Measurements from ENCODE around the gene ABHD3. TPM values are rescaled to one million over a fixed set of nuclear protein-coding genes. Genes with fewer than 3 reads are reported as not detected.

Gene ABHD3
- total and polyA plus RNA-seq, 2 donors (not counting 3 experiments of a cell fraction or from before 2014, with no cell fraction given): 6.3 to 14.9 TPM

DNA sequence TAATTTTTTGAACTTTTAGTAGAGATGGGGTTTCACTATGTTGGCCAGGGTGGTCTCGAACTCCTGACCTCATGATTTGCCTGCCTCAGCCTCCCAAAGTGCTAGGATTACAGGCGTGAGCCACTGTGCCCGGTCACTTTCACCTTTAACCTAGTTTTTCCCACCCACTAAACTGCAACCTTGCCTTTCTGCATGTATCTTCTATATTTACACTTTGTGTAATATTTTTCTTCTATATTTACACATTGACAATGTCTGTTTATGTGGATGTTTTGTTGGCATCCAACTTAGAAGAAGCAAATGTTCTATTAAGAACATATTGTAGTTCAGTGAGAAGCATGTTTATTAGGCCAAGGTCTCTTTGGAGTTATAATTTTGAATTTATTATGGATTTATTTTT, 65.8 kb downstream of the ABHD3 start:
- Histone ChIP-seq H2AFZ (ENCODE audit: low read depth, low read length) (no peak overlapping the region), H3K9me3 (replicated peaks; ENCODE audit: control insufficient read depth, insufficient read depth, low read length) (no peaks in the 10 kb centered on the region), H4K20me1 (replicated peaks; ENCODE audit: control insufficient read depth, extremely low read depth, insufficient read depth, low read length) (no peaks in the 10 kb centered on the region), H3K4me1 (ENCODE audit: control insufficient read depth, extremely low read depth, insufficient read depth, low read length) (no peaks in the 10 kb centered on the region), H3K36me3 (ENCODE audit: control insufficient read depth in 2 of 2, extremely low read depth in 1 of 2, insufficient read depth in 2 of 2, low read length in 2 of 2) (peaks cover 0 to 2% of the 10 kb centered on the region in 2 experiments), H3K27ac (ENCODE audit: insufficient read depth, low read depth, low read length) (no peak overlapping the region), H3K4me2 (ENCODE audit: insufficient read depth, low read length) (no peak overlapping the region), H3K9ac (replicated peaks; ENCODE audit: extremely low read depth, insufficient read depth, low read length) (no peak overlapping the region), H3K27me3 (ENCODE audit: control insufficient read depth in 2 of 2, insufficient read depth in 2 of 2, low read length in 2 of 2) (no peaks in the 10 kb centered on the region), H3K4me3 (replicated peaks in 1 of 3; ENCODE audit: insufficient read depth in 1 of 3, low read depth in 1 of 3, low read length in 3 of 3) (no peak overlapping the region), H3K9me1 (replicated peaks; ENCODE audit: control insufficient read depth, extremely low read depth, insufficient read depth, low read length) (no peaks in the 10 kb centered on the region), H3K79me2 (ENCODE audit: control insufficient read depth, insufficient read depth, low read length) (no peaks in the 10 kb centered on the region)
- intact Hi-C loops (cut with micrococcal nuclease): no loop called here
- POLR2A ChIA-PET: no interaction called here
- CTCF ChIA-PET: no interaction called here
- dilution Hi-C loops (cut with MboI; ENCODE audit: extremely low pct_ligation_motif_present, low sequenced_read_pairs): no loop called here
- FAIRE-seq (no peak), DNase-seq (ENCODE audit: low read depth, low spot score) (no peak)
- TF ChIP-seq FOS (IDR thresholded peaks at IDR 0.05; ENCODE audit: borderline replicate concordance, insufficient read depth, low read length) (no peak), POLR2A (IDR thresholded peaks at IDR 0.05; ENCODE audit: low read depth, low read length) (no peak), MYC (IDR thresholded peaks at IDR 0.05; ENCODE audit: low read depth, low read length) (no peak), MAX (IDR thresholded peaks at IDR 0.05; ENCODE audit: insufficient read depth, insufficient read length) (no peak)
- BruUV-seq (replicated peaks): no TSS peak

- no peak overlapping the region for H3K27ac ChIP-seq (ENCODE audit: insufficient read depth, low read depth, low read length)
- TF ChIP-seq JUN (IDR thresholded peaks at IDR 0.05; ENCODE audit: borderline replicate concordance, insufficient read depth, insufficient read length, low read depth) (no peak), MAX (IDR thresholded peaks at IDR 0.05; ENCODE audit: insufficient read depth, insufficient read length) (no peak), FOS (IDR thresholded peaks at IDR 0.05; ENCODE audit: borderline replicate concordance, insufficient read depth, low read length) (no peak), POLR2AphosphoS5 (IDR thresholded peaks at IDR 0.05; ENCODE audit: insufficient read depth, low read depth, low read length) (no peak), EZH2 (IDR thresholded peaks at IDR 0.05; ENCODE audit: borderline replicate concordance, low read depth, low read length, severe bottlenecking) (no peak), MYC (IDR thresholded peaks at IDR 0.05; ENCODE audit: low read depth, low read length) (no peak), POLR2A (IDR thresholded peaks at IDR 0.05; ENCODE audit: low read depth, low read length) (no peak), GATA2 (IDR thresholded peaks at IDR 0.05; ENCODE audit: insufficient read depth, insufficient read length, low read depth, low read length) (no peak)
- TF ChIP-seq, protein P1, sequence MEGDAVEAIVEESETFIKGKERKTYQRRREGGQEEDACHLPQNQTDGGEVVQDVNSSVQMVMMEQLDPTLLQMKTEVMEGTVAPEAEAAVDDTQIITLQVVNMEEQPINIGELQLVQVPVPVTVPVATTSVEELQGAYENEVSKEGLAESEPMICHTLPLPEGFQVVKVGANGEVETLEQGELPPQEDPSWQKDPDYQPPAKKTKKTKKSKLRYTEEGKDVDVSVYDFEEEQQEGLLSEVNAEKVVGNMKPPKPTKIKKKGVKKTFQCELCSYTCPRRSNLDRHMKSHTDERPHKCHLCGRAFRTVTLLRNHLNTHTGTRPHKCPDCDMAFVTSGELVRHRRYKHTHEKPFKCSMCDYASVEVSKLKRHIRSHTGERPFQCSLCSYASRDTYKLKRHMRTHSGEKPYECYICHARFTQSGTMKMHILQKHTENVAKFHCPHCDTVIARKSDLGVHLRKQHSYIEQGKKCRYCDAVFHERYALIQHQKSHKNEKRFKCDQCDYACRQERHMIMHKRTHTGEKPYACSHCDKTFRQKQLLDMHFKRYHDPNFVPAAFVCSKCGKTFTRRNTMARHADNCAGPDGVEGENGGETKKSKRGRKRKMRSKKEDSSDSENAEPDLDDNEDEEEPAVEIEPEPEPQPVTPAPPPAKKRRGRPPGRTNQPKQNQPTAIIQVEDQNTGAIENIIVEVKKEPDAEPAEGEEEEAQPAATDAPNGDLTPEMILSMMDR (IDR thresholded peaks at IDR 0.05; ENCODE audit: extremely low read depth in 1 of 2, insufficient read depth in 1 of 2, low read depth in 1 of 2, low read length in 2 of 2): no peak
- peaks cover 2 to 3% of the 10 kb centered on the region in 2 experiments for H3K36me3 ChIP-seq (ENCODE audit: control insufficient read depth in 2 of 2, extremely low read depth in 1 of 2, insufficient read depth in 2 of 2, low read length in 2 of 2)
- FAIRE-seq: no peak
- dilution Hi-C loops (cut with MboI; ENCODE audit: extremely low pct_ligation_motif_present, low sequenced_read_pairs) (no loop called here), intact Hi-C loops (cut with micrococcal nuclease) (no loop called here)
- no TSS peak for BruUV-seq (replicated peaks)
- no peaks in the 10 kb centered on the region for H3K79me2 ChIP-seq (ENCODE audit: control insufficient read depth, insufficient read depth, low read length)
- no peak overlapping the region for H2AFZ ChIP-seq (ENCODE audit: low read depth, low read length)
- DNase-seq (ENCODE audit: low read depth, low spot score): no peak
- H3K9ac ChIP-seq (replicated peaks; ENCODE audit: extremely low read depth, insufficient read depth, low read length): no peak overlapping the region
- no peaks in the 10 kb centered on the region for H4K20me1 ChIP-seq (replicated peaks; ENCODE audit: control insufficient read depth, extremely low read depth, insufficient read depth, low read length)
- ChIA-PET CTCF (no interaction called here), POLR2A (interaction anchor here (0.7 kb wide), 1 partner anchor 29 kb away, joined by 5 read pairs; no protein-coding TSS in a partner anchor)
- no peaks in the 10 kb centered on the region for H3K27me3 ChIP-seq (ENCODE audit: control insufficient read depth in 2 of 2, insufficient read depth in 2 of 2, low read length in 2 of 2)
- no peaks in the 10 kb centered on the region for H3K4me1 ChIP-seq (ENCODE audit: control insufficient read depth, extremely low read depth, insufficient read depth, low read length)
- no peaks in the 10 kb centered on the region for H3K9me3 ChIP-seq (replicated peaks; ENCODE audit: control insufficient read depth, insufficient read depth, low read length)
- no peaks in the 10 kb centered on the region for H3K9me1 ChIP-seq (replicated peaks; ENCODE audit: control insufficient read depth, extremely low read depth, insufficient read depth, low read length)
- H3K4me2 ChIP-seq (ENCODE audit: insufficient read depth, low read length): no peak overlapping the region
- H3K4me3 ChIP-seq (replicated peaks in 1 of 3; ENCODE audit: insufficient read depth in 1 of 3, low read depth in 1 of 3, low read length in 3 of 3): no peak overlapping the region
Observed at GRCh38 chr18:21636769-21637168, 67.8 kb downstream of the ABHD3 start.

Data from endothelial cell of umbilical vein (primary cell).